Measurements from ENCODE around the gene HINT3.

- TF ChIP-seq REST (IDR thresholded peaks at IDR 0.05; ENCODE audit: low read depth) (no peak), EZH2phosphoT487 (IDR thresholded peaks at IDR 0.05; ENCODE audit: borderline replicate concordance) (no peak), ZNF274 (IDR thresholded peaks at IDR 0.05; ENCODE audit: low read depth, low read length) (no peak), CTCF (IDR thresholded peaks at IDR 0.05 in 2 of 3, conservative IDR thresholded peaks at IDR 0.05 in 1 of 3; ENCODE audit: borderline replicate concordance in 1 of 3, insufficient read depth in 1 of 3, low read depth in 2 of 3, low read length in 2 of 3) (no peak), EZH2 (IDR thresholded peaks at IDR 0.05) (no peak), POLR2A (IDR thresholded peaks at IDR 0.05; ENCODE audit: borderline replicate concordance, extremely low read depth, insufficient read depth, insufficient read length) (no peak), POLR2AphosphoS5 (IDR thresholded peaks at IDR 0.05; ENCODE audit: low read depth, low read length) (no peak), SIN3A (IDR thresholded peaks at IDR 0.05; ENCODE audit: low read depth) (no peak), SRF (IDR thresholded peaks at IDR 0.05; ENCODE audit: low read depth) (no peak), ELF1 (IDR thresholded peaks at IDR 0.05; ENCODE audit: borderline replicate concordance, low read depth) (no peak), CBX3 (IDR thresholded peaks at IDR 0.05; ENCODE audit: low read depth) (no peak)
Measured at GRCh38 chr6:125962900-125963497, 6.4 kb downstream of the HINT3 start.
